ENCODE measurements around the gene OR10G3.

DNA sequence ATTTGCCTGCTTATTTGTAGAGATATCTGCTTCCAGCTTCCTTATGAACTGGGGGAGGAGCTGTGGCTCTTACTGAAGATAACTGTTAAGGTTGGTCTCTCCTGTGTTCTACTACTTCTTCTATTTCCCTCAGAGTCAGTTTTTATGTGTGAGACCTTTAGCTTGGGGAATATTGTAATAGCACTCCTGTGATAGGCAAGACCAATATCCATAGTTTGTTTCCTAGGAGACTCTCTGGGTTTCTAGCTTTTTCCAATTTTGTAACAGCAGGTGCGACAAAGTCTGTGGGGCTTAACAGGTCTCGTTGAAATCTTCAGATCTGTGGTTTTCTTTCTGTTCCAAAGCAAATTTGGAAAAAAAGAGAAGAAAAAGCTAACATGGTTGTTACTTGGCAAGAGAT is at the start of gene OR10G3:
- TF ChIP-seq POLR2AphosphoS5 (IDR thresholded peaks at IDR 0.05; ENCODE audit: low read depth, low read length) = no peak
- no peak for TF ChIP-seq POLR2A (IDR thresholded peaks at IDR 0.05; ENCODE audit: low read depth, low read length)
- no peak for TF ChIP-seq TAF1 (IDR thresholded peaks at IDR 0.05; ENCODE audit: borderline replicate concordance, low read depth, low read length)

All from GM12892 (cell line).